ENCODE results near the gene ARRDC1. TPM values are rescaled to one million over a fixed set of nuclear protein-coding genes. Genes with fewer than 3 reads are reported as not detected.
A peak's percentile ranks its signal among the peaks of the same experiment; 100 is the strongest.

Gene ARRDC1
- total RNA-seq, 1 experiment from 2014 or later, result 47.1 TPM

GRCh38 chr9:137649553-137649952 lies 44.1 kb downstream of the ARRDC1 start:
- Histone ChIP-seq H3K27ac (ENCODE audit: low read length) (no peak overlapping the region), H3K9me3 (ENCODE audit: control insufficient read depth, insufficient read depth, low read depth, low read length) (no peaks in the 10 kb centered on the region), H3K36me3 (ENCODE audit: control insufficient read depth, insufficient read depth, low read length) (no peaks in the 10 kb centered on the region), H3K4me3 (ENCODE audit: low read depth in 2 of 2, low read length in 2 of 2) (no peak overlapping the region), H3K4me1 (ENCODE audit: control insufficient read depth, insufficient read depth, low read length) (no peaks in the 10 kb centered on the region), H3K27me3 (ENCODE audit: control insufficient read depth, insufficient read depth, low read length) (no peaks in the 10 kb centered on the region)
- intact Hi-C loops (cut with micrococcal nuclease; ENCODE audit: unreplicated experiment) (no loop called here), in situ Hi-C loops (cut with HindIII; ENCODE audit: low pct_unique_long_range_greater_than_20kb, low sequenced_read_pairs) (no loop called here)
- ChIA-PET POLR2A (no interaction called here), CTCF (no interaction called here)
- TF ChIP-seq REST (IDR thresholded peaks at IDR 0.05; ENCODE audit: insufficient read depth in 1 of 2, low read depth in 2 of 2, low read length in 1 of 2) (no peak), POLR2AphosphoS5 (IDR thresholded peaks at IDR 0.05; ENCODE audit: low read depth, low read length) (no peak), CTCF (IDR thresholded peaks at IDR 0.05) (no peak), TCF7L2 (IDR thresholded peaks at IDR 0.05; ENCODE audit: low read depth, low read length) (no peak), SIN3A (IDR thresholded peaks at IDR 0.05; ENCODE audit: borderline replicate concordance, insufficient read depth, low read depth, low read length) (no peak)
- DNase-seq (ENCODE audit: low read depth, low spot score) (no peak), ATAC-seq (no peak)
- BruUV-seq (replicated peaks), result TSS peak; percentile 31

GRCh38 chr9:137650259-137650658 lies 44.8 kb downstream of the ARRDC1 start:
- Histone ChIP-seq H3K36me3 (ENCODE audit: control insufficient read depth, insufficient read depth, low read length) (no peaks in the 10 kb centered on the region), H3K9me3 (ENCODE audit: control insufficient read depth, insufficient read depth, low read depth, low read length) (no peaks in the 10 kb centered on the region), H3K4me1 (ENCODE audit: control insufficient read depth, insufficient read depth, low read length) (no peaks in the 10 kb centered on the region), H3K27ac (ENCODE audit: low read length) (no peak overlapping the region), H3K27me3 (ENCODE audit: control insufficient read depth, insufficient read depth, low read length) (no peaks in the 10 kb centered on the region), H3K4me3 (ENCODE audit: low read depth in 2 of 2, low read length in 2 of 2) (no peak overlapping the region)
- POLR2A ChIA-PET, result no interaction called here
- in situ Hi-C loops (cut with HindIII; ENCODE audit: low pct_unique_long_range_greater_than_20kb, low sequenced_read_pairs) (no loop called here), intact Hi-C loops (cut with micrococcal nuclease; ENCODE audit: unreplicated experiment) (no loop called here)
- no peak for ATAC-seq
- TF ChIP-seq POLR2AphosphoS5 (IDR thresholded peaks at IDR 0.05; ENCODE audit: low read depth, low read length) (no peak), TCF7L2 (IDR thresholded peaks at IDR 0.05; ENCODE audit: low read depth, low read length) (no peak)
- no peak for DNase-seq (ENCODE audit: low read depth, low spot score)
- BruUV-seq (replicated peaks), result no TSS peak
- CTCF ChIA-PET, result no interaction called here

- no peak for ATAC-seq
- ChIA-PET POLR2A (no interaction called here), CTCF (no interaction called here)
- Histone ChIP-seq H3K4me1 (ENCODE audit: control insufficient read depth, insufficient read depth, low read length) (no peaks in the 10 kb centered on the region), H3K4me3 (ENCODE audit: low read depth in 2 of 2, low read length in 2 of 2) (no peak overlapping the region), H3K36me3 (ENCODE audit: control insufficient read depth, insufficient read depth, low read length) (no peaks in the 10 kb centered on the region), H3K9me3 (ENCODE audit: control insufficient read depth, insufficient read depth, low read depth, low read length) (no peaks in the 10 kb centered on the region), H3K27me3 (ENCODE audit: control insufficient read depth, insufficient read depth, low read length) (no peaks in the 10 kb centered on the region), H3K27ac (ENCODE audit: low read length) (no peak overlapping the region)
- in situ Hi-C loops (cut with HindIII; ENCODE audit: low pct_unique_long_range_greater_than_20kb, low sequenced_read_pairs), result no loop called here
- no peak for TF ChIP-seq TCF7L2 (IDR thresholded peaks at IDR 0.05; ENCODE audit: low read depth, low read length)
- intact Hi-C loops (cut with micrococcal nuclease; ENCODE audit: unreplicated experiment), result no loop called here
- BruUV-seq (replicated peaks), result no TSS peak
- no peak for DNase-seq (ENCODE audit: low read depth, low spot score)
Observed at GRCh38 chr9:137650779-137651178, 45.3 kb downstream of the ARRDC1 start.
